Body of pancreas (tissue), 4 donors: Measurements from ENCODE around the gene LCOR.

ENCODE experiments used
- POLR2A ChIP-seq, 3 donors: fragments of 450-650 bp; IDR thresholded peaks; one replicate each; pipeline ENCODE4 v1.6.1; 2016; ENCODE audit warnings: antibody characterized with exemption in 3 of 3, mild to moderate bottlenecking in 2 of 3
- TF ChIP-seq, protein P1 (sequence below), 7 experiments: fragments of 450-650 bp in 4 of 7; fragments of 200-600 bp in 3 of 7; sonication (generic) in 3 of 7; IDR thresholded peaks; one replicate each; pipeline ENCODE4 v1.5.1; 2016 to 2019; ENCODE audit warnings: antibody characterized with exemption in 7 of 7

DNA sequence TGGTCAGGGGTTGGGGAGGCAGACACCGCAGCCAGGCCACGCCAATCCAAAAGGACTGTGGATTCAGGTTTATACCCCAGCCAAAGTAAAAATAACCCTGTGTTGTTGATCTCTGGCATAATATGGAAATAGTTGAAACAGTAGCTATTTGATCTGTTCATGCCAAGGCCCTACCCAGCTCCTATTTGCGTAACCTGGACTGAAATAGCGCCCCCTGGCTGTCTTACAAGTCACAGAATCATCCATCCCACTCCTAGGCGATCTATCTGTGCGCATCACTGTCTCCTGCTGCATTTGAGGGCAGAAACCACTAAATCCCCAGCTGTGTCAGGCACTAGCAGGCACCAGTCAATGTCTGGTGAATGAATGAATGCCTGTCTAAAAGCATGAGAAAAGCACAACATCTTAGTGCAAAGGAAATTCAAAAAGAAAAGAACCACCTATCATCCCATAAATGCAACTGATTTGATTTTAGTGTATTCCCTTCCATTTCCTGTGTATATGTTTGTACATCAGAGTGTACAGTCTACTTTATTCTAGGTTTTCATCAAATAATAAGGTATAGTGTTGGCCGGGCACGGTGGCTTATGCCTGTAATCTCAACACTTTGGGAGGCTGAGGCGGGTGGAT is 193.6 kb downstream of the LCOR start:
- TF ChIP-seq POLR2A (IDR thresholded peaks at IDR 0.05), result no peak
- TF ChIP-seq, protein P1, sequence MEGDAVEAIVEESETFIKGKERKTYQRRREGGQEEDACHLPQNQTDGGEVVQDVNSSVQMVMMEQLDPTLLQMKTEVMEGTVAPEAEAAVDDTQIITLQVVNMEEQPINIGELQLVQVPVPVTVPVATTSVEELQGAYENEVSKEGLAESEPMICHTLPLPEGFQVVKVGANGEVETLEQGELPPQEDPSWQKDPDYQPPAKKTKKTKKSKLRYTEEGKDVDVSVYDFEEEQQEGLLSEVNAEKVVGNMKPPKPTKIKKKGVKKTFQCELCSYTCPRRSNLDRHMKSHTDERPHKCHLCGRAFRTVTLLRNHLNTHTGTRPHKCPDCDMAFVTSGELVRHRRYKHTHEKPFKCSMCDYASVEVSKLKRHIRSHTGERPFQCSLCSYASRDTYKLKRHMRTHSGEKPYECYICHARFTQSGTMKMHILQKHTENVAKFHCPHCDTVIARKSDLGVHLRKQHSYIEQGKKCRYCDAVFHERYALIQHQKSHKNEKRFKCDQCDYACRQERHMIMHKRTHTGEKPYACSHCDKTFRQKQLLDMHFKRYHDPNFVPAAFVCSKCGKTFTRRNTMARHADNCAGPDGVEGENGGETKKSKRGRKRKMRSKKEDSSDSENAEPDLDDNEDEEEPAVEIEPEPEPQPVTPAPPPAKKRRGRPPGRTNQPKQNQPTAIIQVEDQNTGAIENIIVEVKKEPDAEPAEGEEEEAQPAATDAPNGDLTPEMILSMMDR (IDR thresholded peaks at IDR 0.05), result peak; percentile 56 to 77 (median 73)
